Activated CD4-positive, alpha-beta T cell treated with anti-CD3 and anti-CD28 coated beads, Interleukin-2, amount 10 ng/mL, durations not matched to agents 7 days and 5 days (primary cell): ENCODE measurements around the gene MGAT5B. TPM values are rescaled to one million over a fixed set of nuclear protein-coding genes. Genes with fewer than 3 reads are reported as not detected.

Experiments
- CTCF ChIA-PET: fragments of 350-600 bp; sonication (Branson Sonifier 250); formaldehyde crosslinking; loops from one replicate; lab custom pipeline; 2021; ENCODE audit warnings: antibody characterized with exemption; lab: Charles Lee
- POLR2A ChIA-PET: fragments of 350-600 bp; sonication (Branson Sonifier 250); formaldehyde crosslinking; loops from one replicate; lab custom pipeline; 2021; ENCODE audit warnings: antibody characterized with exemption; lab: Charles Lee
- DNase-seq: peaks from one replicate; pipeline ENCODE4 v3.0.0-alpha.2; 2020
- H3K27ac Mint-ChIP-seq: one replicate; pipeline ENCODE4 v1.8.0; 2021; ENCODE audit warnings: mild to moderate bottlenecking, moderate library complexity, mixed read lengths
- H3K27me3 Mint-ChIP-seq: one replicate; pipeline ENCODE4 v1.8.0; 2021; ENCODE audit warnings: mixed read lengths
- H3K36me3 Mint-ChIP-seq: one replicate; pipeline ENCODE4 v1.8.0; 2021; ENCODE audit warnings: low read depth, mixed read lengths
- H3K4me1 Mint-ChIP-seq: one replicate; pipeline ENCODE4 v1.8.0; 2021; ENCODE audit warnings: mixed read lengths
- H3K4me3 Mint-ChIP-seq: one replicate; pipeline ENCODE4 v1.8.0; 2021; ENCODE audit warnings: mild to moderate bottlenecking, moderate library complexity, mixed read lengths
- H3K9me3 Mint-ChIP-seq: one replicate; pipeline ENCODE4 v1.8.0; 2021; ENCODE audit warnings: mixed read lengths
- total RNA-seq, 2 experiments: library from RNA; stranded (reverse); gene quantifications; one replicate each; pipeline ENCODE4 v1.2.3, GENCODE V29; 2021

The MGAT5B gene
- total RNA-seq, 2 experiments from 2014 or later: 0.12 to 0.45 TPM

GRCh38 chr17:76944477-76944876 is 76.3 kb downstream of the MGAT5B start:
- Mint-ChIP-seq H3K4me3 (no peak overlapping the region), H3K36me3 (no peaks in the 10 kb centered on the region), H3K27me3 (no peaks in the 10 kb centered on the region), H3K4me1 (no peaks in the 10 kb centered on the region), H3K27ac (no peak overlapping the region), H3K9me3 (no peaks in the 10 kb centered on the region)
- DNase-seq: no peak
- CTCF ChIA-PET: interaction anchor here (0.8 kb wide), 1 partner anchor 48 kb away, joined by 4 read pairs; no protein-coding TSS in a partner anchor
- POLR2A ChIA-PET: no interaction called here

- DNase-seq: no peak
- no peak overlapping the region for H3K27ac Mint-ChIP-seq
- no peaks in the 10 kb centered on the region for H3K9me3 Mint-ChIP-seq
- no peaks in the 10 kb centered on the region for H3K27me3 Mint-ChIP-seq
- ChIA-PET CTCF (no interaction called here), POLR2A (no interaction called here)
- no peaks in the 10 kb centered on the region for H3K4me1 Mint-ChIP-seq
- H3K36me3 Mint-ChIP-seq: no peaks in the 10 kb centered on the region
- H3K4me3 Mint-ChIP-seq: no peak overlapping the region
Measured at GRCh38 chr17:76946111-76946771, 78.0 kb downstream of the MGAT5B start.

- no peak for DNase-seq
- Mint-ChIP-seq H3K9me3 (no peaks in the 10 kb centered on the region), H3K4me1 (no peaks in the 10 kb centered on the region), H3K4me3 (no peak overlapping the region), H3K27ac (no peak overlapping the region), H3K27me3 (no peaks in the 10 kb centered on the region), H3K36me3 (no peaks in the 10 kb centered on the region)
- CTCF ChIA-PET: no interaction called here
- POLR2A ChIA-PET: no interaction called here
Measured at GRCh38 chr17:76946772-76947135, 78.5 kb downstream of the MGAT5B start.

- no peaks in the 10 kb centered on the region for H3K36me3 Mint-ChIP-seq
- CTCF ChIA-PET: no interaction called here
- H3K4me1 Mint-ChIP-seq: no peaks in the 10 kb centered on the region
- DNase-seq: no peak
- H3K27me3 Mint-ChIP-seq: no peaks in the 10 kb centered on the region
- POLR2A ChIA-PET: interaction anchor here (0.5 kb wide), 1 partner anchor 100 kb away, joined by 3 read pairs; no protein-coding TSS in a partner anchor
- H3K27ac Mint-ChIP-seq: no peak overlapping the region
- H3K9me3 Mint-ChIP-seq: no peaks in the 10 kb centered on the region
- H3K4me3 Mint-ChIP-seq: no peak overlapping the region
Measured at GRCh38 chr17:76947309-76947708, 79.1 kb downstream of the MGAT5B start.

GRCh38 chr17:76947771-76948170 is 79.6 kb downstream of the MGAT5B start:
- no peaks in the 10 kb centered on the region for H3K4me1 Mint-ChIP-seq
- CTCF ChIA-PET: no interaction called here
- H3K9me3 Mint-ChIP-seq: no peaks in the 10 kb centered on the region

GRCh38 chr17:76948301-76948700 is 80.1 kb downstream of the MGAT5B start:
- Mint-ChIP-seq H3K9me3 (no peaks in the 10 kb centered on the region), H3K4me1 (no peaks in the 10 kb centered on the region), H3K27ac (no peak overlapping the region), H3K27me3 (no peaks in the 10 kb centered on the region), H3K4me3 (no peak overlapping the region), H3K36me3 (no peaks in the 10 kb centered on the region)
- DNase-seq: no peak
- ChIA-PET POLR2A (no interaction called here), CTCF (no interaction called here)

More at GRCh38 chr17:76947771-76948170, 79.6 kb downstream of the MGAT5B start:
- DNase-seq: no peak
- H3K27me3 Mint-ChIP-seq: no peaks in the 10 kb centered on the region
- no peaks in the 10 kb centered on the region for H3K36me3 Mint-ChIP-seq
- no peak overlapping the region for H3K27ac Mint-ChIP-seq
- H3K4me3 Mint-ChIP-seq: no peak overlapping the region
- POLR2A ChIA-PET: no interaction called here

- H3K4me3 Mint-ChIP-seq: no peak overlapping the region
- H3K36me3 Mint-ChIP-seq: no peaks in the 10 kb centered on the region
- no peaks in the 10 kb centered on the region for H3K27me3 Mint-ChIP-seq
- H3K27ac Mint-ChIP-seq: no peak overlapping the region
- no peak for DNase-seq
- no peaks in the 10 kb centered on the region for H3K4me1 Mint-ChIP-seq
- H3K9me3 Mint-ChIP-seq: no peaks in the 10 kb centered on the region
- ChIA-PET CTCF (no interaction called here), POLR2A (no interaction called here)
Measured at GRCh38 chr17:76948726-76949342, 80.6 kb downstream of the MGAT5B start.

- H3K27ac Mint-ChIP-seq: peak overlapping the region; percentile 13
- no peaks in the 10 kb centered on the region for H3K36me3 Mint-ChIP-seq
- H3K9me3 Mint-ChIP-seq: no peaks in the 10 kb centered on the region
- DNase-seq: no peak
- ChIA-PET CTCF (no interaction called here), POLR2A (no interaction called here)
- H3K4me1 Mint-ChIP-seq: no peaks in the 10 kb centered on the region
- no peak overlapping the region for H3K4me3 Mint-ChIP-seq
- no peaks in the 10 kb centered on the region for H3K27me3 Mint-ChIP-seq
Measured at GRCh38 chr17:76949913-76950695, 81.9 kb downstream of the MGAT5B start.

- CTCF ChIA-PET: interaction anchor here (0.6 kb wide), 1 partner anchor 1986 kb away, joined by 3 read pairs; no protein-coding TSS in a partner anchor
- POLR2A ChIA-PET: no interaction called here
- H3K27me3 Mint-ChIP-seq: no peaks in the 10 kb centered on the region
- no peaks in the 10 kb centered on the region for H3K36me3 Mint-ChIP-seq
- H3K4me1 Mint-ChIP-seq: no peaks in the 10 kb centered on the region
- H3K27ac Mint-ChIP-seq: no peak overlapping the region
- no peak for DNase-seq
- H3K9me3 Mint-ChIP-seq: no peaks in the 10 kb centered on the region
- no peak overlapping the region for H3K4me3 Mint-ChIP-seq
Measured at GRCh38 chr17:76951375-76951905, 83.2 kb downstream of the MGAT5B start.

- Mint-ChIP-seq H3K27ac (no peak overlapping the region), H3K4me3 (no peak overlapping the region), H3K27me3 (peaks cover under 1% of the 10 kb centered on the region), H3K36me3 (no peaks in the 10 kb centered on the region), H3K4me1 (no peaks in the 10 kb centered on the region), H3K9me3 (no peaks in the 10 kb centered on the region)
- POLR2A ChIA-PET: no interaction called here
- no peak for DNase-seq
- CTCF ChIA-PET: interaction anchor here (0.7 kb wide), 1 partner anchor 69 kb away, joined by 3 read pairs; no protein-coding TSS in a partner anchor
Measured at GRCh38 chr17:76952402-76952801, 84.2 kb downstream of the MGAT5B start.

- H3K4me1 Mint-ChIP-seq: no peaks in the 10 kb centered on the region
- no peak for DNase-seq
- H3K27ac Mint-ChIP-seq: no peak overlapping the region
- H3K27me3 Mint-ChIP-seq: peaks cover 2% of the 10 kb centered on the region
- H3K36me3 Mint-ChIP-seq: no peaks in the 10 kb centered on the region
- CTCF ChIA-PET: interaction anchor here (0.7 to 1.9 kb wide), 2 partner anchors 10 to 70 kb away, joined by 3 to 5 read pairs; no protein-coding TSS in a partner anchor
- no peak overlapping the region for H3K4me3 Mint-ChIP-seq
- POLR2A ChIA-PET: no interaction called here
- no peaks in the 10 kb centered on the region for H3K9me3 Mint-ChIP-seq
Measured at GRCh38 chr17:76953066-76953465, 84.9 kb downstream of the MGAT5B start.

- H3K4me1 Mint-ChIP-seq: no peaks in the 10 kb centered on the region
- ChIA-PET CTCF (interaction anchor here (1.4 to 1.9 kb wide), 2 partner anchors 9 to 44 kb away, joined by 5 read pairs; no protein-coding TSS in a partner anchor), POLR2A (no interaction called here)
- DNase-seq: no peak
- H3K9me3 Mint-ChIP-seq: no peaks in the 10 kb centered on the region
- no peaks in the 10 kb centered on the region for H3K36me3 Mint-ChIP-seq
- peaks cover 2% of the 10 kb centered on the region for H3K27me3 Mint-ChIP-seq
- no peak overlapping the region for H3K27ac Mint-ChIP-seq
- no peak overlapping the region for H3K4me3 Mint-ChIP-seq
Measured at GRCh38 chr17:76953946-76954345, 85.7 kb downstream of the MGAT5B start.
